Nucleus accumbens (tissue), 56 donors: ENCODE results near the gene KIR3DL2.
"Not testable (repeated sequence)": the region's sequence is repeated elsewhere in the genome, so short reads cannot be mapped to it uniquely, and the experiment has no call there.

ENCODE experiments used
- DNase-seq, 56 donors: peaks; one replicate each; lab custom pipeline; 2025; lab: John Stamatoyannopoulos, UW

The KIR3DL2 gene

DNA sequence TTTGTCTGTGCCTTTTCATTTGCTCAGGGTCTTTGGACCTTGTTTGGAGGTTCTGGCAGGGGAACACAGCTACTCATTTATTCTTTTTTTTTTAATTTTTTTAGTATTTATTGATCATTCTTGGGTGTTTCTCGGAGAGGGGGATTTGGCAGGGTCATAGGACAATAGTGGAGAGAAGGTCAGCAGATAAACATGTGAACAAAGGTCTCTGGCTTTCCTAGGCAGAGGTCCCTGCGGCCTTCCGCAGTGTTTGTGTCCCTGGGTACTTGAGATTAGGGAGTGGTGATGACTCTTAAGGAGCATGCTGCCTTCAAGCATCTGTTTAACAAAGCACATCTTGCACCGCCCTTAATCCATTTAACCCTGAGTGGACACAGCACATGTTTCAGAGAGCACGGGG lies 57.7 kb downstream of the KIR3DL2 start:
- not testable (repeated sequence) for DNase-seq
